HG03439 (cell line): Measurements from ENCODE around the gene TSKU.
A peak's percentile ranks its signal among the peaks of the same experiment; 100 is the strongest.
"Not testable (repeated sequence)": the region's sequence is repeated elsewhere in the genome, so short reads cannot be mapped to it uniquely, and the experiment has no call there.

Source experiments
- ATAC-seq: cut with Tn5 transposase; IDR thresholded peaks from one replicate; pipeline ENCODE4 v1.9.1; 2021; ENCODE audit warnings: mild to moderate bottlenecking, moderate library complexity; ENCODE audit not compliant: unreplicated experiment

The TSKU gene

DNA sequence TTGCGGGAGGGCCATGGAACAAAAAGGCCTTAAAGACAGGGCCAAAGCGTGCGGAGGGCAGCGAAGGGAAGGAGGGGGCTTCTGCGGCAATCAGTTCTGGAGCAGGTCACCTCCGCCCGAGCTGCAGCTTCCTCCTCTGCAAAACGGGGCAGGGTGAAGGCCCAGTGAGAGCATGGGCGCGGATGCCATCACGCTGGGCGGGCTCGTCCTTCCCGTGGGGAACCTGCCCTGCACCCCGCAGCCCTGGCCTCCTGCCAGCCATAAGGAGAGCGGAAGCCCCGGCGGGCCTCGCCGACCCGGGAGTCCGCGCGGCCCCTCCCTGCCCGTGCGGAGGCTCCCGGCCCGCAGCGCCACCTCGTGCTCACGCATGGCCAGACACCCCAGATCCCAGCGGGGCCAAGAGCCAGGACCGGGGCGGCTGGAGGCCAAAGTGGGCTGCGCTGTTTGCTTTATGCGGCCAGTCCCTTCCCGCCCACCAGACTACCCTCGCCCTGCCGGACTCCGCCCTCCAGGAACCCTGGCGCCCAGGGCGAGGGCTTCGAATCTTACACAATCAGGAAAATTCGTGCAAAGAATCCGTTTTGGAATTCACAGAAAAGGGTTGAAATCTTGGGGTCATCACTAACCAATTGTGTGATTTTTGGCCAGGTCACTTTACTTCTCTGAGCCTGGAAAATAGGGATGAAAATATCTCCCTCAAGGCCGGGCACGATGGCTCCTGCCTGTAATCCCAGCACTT lies 16.1 kb downstream of the TSKU start:
- ATAC-seq: no peak

DNA sequence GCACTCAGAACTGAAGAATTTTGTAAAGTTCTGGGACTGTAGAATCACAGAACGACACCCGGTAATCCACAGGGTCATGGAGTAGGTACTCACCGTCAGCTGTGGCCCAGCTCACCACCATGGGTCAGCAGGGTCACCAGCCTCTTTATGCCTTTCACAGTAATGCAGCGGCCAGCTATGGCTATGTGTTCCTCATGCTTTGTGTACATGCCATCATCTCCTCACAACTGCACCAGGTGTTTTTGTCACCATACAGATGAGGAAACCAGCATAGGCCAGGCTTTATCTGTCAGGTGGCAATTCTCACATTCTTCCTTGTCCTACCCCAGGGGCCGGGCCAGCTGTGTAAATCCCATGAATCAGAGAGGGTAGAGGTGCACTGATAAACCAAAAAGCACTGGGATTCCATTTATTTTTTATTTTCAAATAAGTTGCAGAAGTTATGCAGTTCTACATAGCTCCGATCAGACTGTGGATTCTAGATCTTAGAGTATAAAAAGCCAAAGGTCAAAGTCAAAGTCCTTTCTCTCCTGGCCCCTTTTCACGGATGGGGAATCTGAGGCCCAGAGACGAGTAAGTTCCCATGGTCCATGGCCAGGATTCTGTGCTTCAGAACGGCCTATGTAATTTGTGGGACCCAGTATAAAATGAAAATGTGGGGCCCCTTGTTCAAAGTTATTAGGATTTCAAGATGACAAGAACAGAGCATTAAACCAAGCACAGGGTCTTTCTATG lies 17.5 kb downstream of the TSKU start:
- ATAC-seq: no peak

DNA sequence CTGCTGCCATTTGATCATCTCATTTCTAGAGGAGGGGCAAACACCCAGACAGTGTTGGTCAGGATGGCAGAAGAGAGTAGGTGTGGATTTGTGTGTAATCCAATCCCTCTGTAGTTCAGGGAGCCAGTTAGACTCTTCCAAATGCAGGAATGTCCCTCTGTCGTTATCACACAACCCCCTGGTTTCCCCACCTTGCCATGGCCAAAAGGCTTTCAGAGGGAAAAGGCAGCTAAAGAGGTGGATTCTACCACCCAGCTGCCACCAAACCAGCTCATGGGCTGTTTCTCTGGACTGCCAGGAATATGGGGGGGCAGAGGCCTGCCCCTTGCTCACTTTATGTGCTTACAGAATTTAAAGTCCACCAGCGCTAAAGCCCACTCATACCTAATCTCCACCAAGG lies 18.1 kb downstream of the TSKU start:
- ATAC-seq: no peak

DNA sequence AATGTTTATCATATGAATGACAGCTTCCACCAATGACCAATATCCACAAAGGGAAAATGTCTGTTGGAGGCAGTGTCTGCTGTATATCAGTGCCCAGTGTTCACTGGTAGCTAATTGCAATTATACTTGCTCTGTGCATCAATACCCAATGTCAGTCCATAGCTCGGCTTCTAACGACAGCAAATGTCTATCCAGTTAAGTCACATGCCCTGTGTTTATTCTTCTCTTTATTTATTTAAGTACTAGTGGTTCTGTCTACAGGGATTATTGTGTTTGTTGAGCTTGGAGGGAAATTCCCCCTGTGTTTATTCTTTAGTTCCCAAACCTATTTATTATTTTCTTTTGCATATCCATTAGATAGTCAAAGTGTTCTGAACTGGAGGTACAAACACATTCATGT lies 18.6 kb downstream of the TSKU start:
- no peak for ATAC-seq

DNA sequence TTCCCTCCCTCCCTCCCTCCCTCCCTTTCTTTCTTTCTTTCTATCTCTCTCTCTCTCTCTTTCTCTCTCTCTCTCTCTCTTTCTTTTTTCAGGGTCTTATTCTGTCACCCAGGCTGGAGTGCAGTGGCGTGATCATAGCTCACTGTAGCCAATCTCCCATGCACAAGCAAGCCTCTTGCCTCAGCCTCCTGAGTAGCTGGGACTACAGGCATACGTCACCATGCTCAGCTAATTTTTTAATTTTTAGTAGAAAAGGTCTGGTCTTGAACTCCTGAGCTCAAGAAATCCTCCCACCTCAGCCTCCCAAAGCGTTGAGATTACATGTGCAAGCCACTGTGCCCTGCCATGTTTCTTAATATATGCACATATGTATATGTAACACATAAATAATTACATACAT lies 19.0 kb downstream of the TSKU start:
- ATAC-seq: no peak

DNA sequence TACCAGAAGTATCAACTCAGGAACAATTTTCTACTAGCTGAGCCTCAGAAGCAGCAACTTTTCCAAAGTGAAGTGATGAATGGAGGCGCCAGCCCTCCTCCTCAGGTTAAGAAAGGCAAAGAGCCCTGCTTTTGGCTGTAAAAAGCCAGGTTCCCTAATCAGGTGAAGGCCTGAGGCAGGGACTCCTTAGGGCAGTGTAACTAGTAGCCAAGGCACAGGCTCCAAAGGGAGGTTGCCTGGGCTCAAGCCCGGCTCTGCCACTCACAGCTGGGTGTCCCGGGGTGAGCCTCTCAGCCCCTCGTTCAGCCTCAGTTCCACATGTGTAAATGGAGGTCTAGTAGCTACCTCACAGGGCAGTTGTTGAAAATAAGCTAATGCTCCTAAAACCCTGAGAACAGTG lies 19.5 kb downstream of the TSKU start:
- no peak for ATAC-seq

DNA sequence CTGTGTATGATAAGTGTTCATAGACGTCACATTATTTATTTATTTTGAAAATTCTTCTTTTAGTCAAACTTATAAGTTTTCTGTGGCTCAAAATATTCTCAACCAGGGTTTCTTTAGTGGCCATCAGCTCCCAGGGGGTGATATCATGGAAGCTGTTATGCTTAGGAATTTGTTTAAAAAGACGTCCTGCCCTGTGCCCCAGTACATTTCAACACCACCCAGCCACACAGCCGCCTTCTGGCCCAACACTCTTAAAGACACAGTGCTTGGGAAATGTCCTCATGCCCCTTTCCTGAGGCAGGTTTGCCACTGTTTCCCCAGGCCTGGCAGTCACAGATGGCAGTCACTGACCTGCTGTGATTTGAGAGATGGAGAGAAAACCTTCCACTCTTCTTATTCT lies 19.9 kb downstream of the TSKU start:
- ATAC-seq: no peak

DNA sequence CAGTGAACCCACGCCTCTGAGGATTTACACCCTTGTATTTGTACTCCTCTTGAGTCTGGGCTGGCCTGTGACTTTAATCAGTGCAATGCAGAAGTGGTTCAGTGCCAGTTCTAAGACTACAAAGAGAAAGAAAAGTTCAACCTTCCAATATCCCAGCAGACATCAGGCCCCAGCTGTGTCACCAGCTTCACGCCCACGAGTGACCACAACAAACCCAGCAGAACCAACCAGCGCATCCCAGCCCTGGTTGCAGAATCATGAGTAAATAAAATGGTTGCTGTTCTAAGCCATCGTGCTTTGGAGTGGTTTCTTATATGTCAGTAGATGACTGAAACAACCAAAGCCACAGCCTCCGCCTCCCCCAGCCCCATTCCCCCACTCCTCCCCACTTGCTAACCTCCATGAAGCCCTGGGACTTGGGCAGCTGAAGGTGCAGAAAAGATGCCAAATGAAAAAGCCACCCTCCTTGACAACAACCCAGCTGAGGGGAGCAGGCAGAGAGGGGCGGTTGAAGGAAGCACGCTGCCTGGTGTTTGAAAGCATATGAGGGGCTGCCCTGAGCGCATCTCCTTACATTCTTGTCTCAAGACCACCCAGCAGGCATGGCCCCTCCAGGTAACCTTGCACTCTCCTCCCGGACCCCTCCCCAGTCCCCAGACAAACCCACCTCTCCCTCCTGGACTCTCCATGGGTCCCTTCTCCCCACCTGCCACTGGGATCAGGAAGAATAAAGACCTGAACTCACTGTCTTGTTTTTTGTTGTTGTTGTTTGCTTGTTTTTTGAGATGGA lies 20.9 kb downstream of the TSKU start:
- ATAC-seq: no peak

DNA sequence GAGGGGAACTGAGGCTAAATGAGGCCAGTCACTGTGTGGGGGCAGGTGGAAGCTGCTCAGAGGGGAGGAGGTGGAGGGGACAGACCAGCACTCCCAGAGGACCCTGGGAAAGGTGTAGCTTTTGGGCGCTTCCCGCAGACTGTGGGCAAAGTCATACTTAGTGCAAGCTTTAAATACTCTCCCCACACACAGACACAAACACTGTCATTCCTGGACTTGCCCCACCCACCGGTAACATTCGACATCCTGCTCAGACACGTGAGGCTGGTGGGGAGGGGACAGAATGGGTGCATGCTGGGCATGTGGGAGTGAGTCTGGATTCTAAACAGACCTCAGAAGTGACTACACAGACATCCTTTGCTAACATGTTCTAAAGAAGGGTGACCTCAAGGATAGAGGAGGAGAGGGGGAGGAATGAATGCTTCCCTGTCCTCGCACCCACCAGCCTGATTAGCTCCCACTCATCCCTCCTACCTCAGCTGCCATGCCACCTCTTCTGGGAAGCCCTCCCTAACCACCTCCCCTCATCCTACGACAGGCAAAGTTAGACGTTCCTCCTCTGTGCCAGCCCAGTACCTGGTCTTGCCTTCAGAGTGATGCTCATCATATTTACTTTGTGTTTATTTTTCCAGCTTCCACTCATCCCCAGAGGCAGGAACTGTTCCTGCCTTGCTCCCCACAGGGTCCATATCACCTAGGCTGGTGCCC lies 22.2 kb downstream of the TSKU start:
- ATAC-seq: no peak

DNA sequence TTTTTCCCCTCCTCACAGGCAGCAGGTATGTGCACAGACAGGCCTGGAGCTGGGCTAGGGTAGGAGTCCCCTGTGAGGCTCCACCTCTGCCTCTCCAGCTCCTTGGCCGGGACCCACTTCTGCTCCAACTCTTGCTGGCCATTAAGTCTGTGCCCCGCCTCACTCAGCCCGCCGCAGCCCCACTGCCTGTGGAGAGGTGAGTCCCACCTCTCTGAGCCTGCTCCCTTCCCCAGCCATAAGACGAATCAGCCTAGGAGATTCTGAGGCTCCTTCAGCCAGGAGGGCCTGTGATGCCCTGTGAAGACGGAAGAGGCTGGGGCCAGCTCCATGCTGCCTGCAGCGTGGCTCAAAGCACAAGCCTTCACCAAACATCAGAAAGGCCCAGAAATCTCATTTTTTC lies 23.0 kb downstream of the TSKU start:
- ATAC-seq: no peak

DNA sequence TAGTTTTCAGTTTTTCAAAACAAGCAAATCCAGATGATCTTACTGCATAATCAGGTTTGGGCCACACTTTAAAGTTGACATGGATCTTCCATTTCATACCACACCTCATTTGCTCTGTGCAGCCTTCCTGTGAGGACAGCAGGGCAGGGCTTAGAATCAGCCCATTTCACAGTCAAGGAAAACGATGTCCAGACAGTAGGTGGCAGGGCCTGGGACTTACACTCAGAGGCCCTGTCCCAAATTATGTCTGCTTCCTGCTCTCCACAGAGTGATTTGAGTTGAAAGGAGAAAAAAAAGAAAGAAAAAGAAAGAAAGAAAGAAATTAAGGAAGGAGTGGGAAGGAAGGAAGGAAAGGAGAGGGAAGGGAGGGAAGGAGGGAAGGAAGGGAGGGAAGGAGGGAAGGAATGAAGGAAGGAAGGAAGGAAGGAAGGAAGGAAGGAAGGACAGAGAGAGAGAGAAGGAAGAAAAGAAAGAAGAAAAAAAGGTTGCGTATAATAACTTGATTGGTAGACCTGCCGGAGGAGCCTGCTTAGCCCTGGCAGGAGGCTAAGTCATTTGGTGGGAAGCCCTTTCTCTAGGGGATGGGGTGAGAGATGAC lies 23.6 kb downstream of the TSKU start:
- ATAC-seq: peak; percentile 16

DNA sequence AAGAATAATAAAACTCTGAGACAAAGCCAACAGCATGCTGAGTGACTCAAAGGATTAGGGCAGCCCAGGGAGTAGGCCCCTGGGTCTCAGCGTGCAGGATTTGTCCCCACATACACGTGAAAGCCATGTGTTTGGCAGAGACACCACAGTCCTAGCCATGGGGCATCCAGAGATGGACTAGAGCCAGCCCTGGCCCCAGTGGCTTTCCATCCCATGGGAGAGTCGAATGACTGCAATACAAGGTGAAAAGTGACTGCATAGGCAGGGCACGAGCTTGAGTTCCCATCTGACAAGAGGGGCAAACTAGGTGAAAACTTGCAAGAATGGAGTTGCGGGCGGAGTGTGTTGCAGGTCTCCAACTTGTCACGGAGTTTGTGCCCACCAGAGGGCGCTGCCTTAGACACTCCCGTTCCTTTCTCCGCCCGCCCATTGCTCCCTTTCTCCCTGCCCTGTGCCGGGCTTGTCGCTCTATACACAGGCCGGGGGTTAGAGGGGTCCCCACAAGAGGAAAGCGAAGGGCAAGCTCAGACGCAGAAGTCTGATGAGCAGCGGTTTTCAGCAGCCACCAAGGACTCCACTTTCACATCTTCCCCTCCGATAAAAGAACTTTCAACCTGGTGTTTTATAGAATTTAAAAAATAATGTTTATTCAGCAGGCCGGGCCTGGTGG lies 24.2 kb downstream of the TSKU start:
- ATAC-seq: peak; percentile 71

DNA sequence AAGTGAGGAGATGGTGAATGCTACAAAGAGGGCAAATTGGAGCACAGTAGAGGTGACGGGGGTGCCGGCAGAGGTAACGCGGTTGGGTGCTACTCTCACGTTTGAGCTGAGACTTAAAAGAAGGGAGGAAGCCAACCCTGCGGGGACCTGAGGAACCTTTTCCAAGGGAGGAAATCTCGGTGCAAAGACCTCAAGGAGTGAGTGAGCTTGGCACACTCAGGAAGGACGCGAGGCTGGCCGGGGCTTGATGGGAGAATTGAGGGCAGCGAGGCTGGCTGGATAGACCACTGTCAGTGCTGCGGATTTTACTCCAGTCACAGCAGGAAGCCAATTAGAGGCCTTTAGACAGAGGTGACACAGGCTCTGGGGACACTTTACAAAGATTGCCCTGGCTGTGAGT lies 25.0 kb downstream of the TSKU start:
- no peak for ATAC-seq

DNA sequence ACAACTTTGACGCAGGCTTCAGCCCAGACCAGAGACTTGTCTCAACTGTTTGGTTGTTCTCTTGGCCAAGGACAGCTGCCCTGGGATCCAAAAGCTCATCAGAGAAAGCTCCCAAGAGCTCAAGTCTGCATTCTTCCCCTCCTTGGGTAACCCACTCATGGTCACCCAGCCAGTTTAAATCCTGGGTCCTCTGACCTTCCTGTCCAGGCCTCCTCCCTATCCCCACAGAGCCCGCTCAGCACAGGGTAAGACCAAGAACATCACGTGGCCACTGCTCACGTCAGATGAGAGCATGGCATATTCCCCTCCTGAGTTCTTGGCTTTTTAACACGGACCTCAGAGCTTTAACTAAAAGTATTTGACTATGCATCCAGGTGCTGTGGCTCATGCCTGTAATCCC lies 25.8 kb downstream of the TSKU start:
- no peak for ATAC-seq

DNA sequence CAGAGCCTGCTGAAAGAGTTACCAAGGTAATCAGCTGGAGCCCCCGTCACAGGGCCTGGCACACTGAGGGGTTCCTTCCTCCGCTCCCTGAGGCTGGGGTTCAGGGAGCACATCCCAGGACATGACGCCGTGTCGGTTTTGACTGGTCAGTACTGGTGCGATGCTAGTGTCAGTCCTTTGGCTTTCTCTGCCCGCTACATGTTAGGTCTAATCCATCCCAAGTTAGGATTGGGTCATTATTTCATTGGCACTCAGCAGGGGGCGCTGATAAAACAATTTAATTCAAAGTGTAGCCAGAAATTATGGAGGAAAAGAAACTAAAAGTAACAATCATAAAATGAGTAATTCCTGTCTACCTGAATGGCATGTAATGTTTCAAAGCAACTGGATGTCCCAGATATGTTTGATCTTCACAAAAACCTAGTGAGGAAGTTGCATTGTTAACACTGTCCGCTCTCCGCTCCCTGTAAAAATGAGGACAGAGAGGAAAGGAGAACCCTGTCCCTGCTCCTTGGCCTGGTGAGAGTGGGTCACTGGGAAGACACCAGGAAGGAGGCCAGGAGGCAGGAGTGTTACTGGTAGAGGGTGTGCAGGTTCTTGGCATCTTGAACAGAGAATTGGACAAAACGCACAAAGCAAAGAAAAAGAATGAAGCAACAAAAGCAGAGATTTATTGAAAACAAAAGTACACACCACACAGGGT lies 27.1 kb downstream of the TSKU start:
- no peak for ATAC-seq

DNA sequence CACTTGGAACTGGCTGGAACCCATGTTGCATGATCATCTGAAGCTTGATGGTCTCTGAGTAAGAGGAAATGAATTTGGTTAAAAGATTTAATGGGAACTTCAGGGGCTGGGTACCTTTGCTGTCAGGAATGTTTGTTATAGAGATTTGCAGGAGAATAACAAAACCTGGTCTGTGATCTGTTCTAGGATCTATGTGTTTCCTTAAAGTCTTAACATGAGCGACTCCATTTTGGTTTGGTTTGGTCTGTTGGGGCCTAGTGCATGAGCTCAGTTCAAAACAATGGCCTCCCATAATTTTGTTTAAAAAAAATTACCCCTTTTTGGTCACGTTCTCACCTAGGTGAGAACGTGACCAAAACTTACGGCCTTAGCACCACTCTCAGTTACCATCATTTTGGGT lies 28.1 kb downstream of the TSKU start:
- ATAC-seq: no peak

DNA sequence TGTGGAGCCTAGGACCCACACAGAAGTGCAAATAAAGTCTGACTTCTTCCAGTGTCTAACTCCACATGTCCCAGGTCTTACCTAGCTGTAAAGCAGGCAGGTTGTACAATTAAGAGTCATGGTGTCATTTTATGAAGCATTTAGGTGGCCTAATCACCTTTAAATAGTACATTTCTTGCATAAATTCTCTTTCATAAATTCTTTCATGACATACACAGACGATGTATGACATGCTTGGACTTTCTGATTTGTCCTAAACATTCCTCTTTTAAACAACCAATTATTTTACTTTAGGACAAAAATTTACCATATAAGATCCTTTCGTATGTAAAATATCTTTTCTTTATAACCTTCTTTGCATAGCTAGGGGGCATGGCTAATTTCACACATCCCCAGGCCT lies 31.3 kb downstream of the TSKU start:
- no peak for ATAC-seq

DNA sequence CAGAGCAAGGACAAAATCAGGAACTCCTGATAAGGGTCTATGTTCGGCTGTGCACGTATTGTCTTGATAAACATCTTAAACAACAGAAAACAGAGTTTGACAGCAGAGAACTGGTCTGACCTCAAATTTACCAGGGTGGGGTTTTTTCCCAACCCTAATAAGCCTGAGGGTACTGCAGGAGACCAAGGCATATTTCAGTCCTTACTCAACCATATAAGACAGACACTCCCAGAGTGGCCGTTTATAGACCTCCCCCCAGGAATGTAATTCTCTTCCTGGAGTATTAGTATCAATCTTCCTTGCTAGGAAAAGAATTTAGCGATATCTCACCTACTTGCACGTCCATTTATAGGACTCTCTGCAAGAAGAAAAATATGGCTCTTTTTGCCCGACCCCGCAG lies 32.5 kb downstream of the TSKU start:
- not testable (repeated sequence) for ATAC-seq

DNA sequence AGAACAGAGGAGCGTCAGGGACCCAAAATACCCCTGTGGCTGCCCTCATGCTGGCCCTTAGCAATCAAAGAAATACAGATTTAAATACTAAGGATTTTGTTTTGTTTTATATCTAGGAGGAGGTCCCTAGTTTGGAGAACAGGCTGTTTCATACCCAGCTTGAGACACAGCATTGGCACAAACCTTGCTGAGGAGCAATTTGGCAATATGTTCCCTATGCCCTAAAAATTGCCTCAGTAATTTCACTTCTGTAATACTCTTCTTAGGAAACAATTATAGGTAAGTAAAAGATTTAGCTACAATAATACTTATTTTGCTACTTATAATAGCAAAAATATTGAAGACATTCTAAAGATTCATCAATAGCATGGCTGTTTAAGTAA lies 37.0 kb downstream of the TSKU start:
- no peak for ATAC-seq

DNA sequence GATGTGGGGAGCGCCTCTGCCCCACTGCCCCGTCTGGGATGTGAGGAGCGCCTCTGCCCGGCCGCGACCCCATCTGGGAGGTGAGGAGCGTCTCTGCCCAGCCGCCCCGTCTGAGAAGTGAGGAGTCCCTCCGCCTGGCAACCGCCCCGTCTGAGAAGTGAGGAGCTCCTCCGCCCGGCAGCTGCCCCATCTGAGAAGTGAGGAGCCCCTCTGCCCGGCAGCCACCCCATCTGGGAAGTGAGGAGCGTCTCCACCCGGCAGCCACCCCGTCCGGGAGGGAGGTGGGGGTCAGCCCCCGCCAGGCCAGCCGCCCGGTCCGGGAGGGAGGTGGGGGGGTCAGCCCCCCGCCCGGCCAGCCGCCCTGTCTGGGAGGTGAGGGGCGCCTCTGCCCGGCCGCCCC lies 38.2 kb downstream of the TSKU start:
- not testable (repeated sequence) for ATAC-seq
